Activated T-cell treated with anti-CD3 and anti-CD28 coated beads, Interleukin-2, amount 50 U/mL, for 1 hour (primary cell): ENCODE measurements around the gene KRTAP15-1.

Experiments
- DNase-seq: peaks from one replicate; pipeline ENCODE4 v3.0.0-alpha.2; 2020

KRTAP15-1 gene

GRCh38 chr21:30439975-30440374, at the start of gene KRTAP15-1:
Gene KRTAP15-1, plus strand, starts transcription at chr21:30440275. Its CDS starts 53 bp downstream, at chr21:30440328.
- no peak for DNase-seq

- no peak for DNase-seq
Observed at GRCh38 chr21:30391492-30392025, 48.5 kb upstream of the KRTAP15-1 start.

- no peak for DNase-seq
Observed at GRCh38 chr21:30395731-30396130, 44.3 kb upstream of the KRTAP15-1 start, which contains the start of gene KRTAP13-1. Gene KRTAP13-1, plus strand, starts transcription at chr21:30396031. Its CDS starts 56 bp downstream, at chr21:30396087.

- no peak for DNase-seq
Observed at GRCh38 chr21:30408782-30409494, 31.1 kb upstream of the KRTAP15-1 start.

- DNase-seq: no peak
Observed at GRCh38 chr21:30415993-30416392, 24.1 kb upstream of the KRTAP15-1 start.

- DNase-seq: no peak
Observed at GRCh38 chr21:30425826-30426225, 14.2 kb upstream of the KRTAP15-1 start, which contains the start of gene KRTAP13-3. Gene KRTAP13-3, minus strand, starts transcription at chr21:30425926. Its CDS starts 14 bp downstream, at chr21:30425912.

GRCh38 chr21:30426731-30427130, 13.3 kb upstream of the KRTAP15-1 start:
- DNase-seq: no peak

GRCh38 chr21:30430170-30430655, 9.9 kb upstream of the KRTAP15-1 start, which contains the start of gene KRTAP13-4:
Gene KRTAP13-4, plus strand, starts transcription at chr21:30430220. Its CDS starts 56 bp downstream, at chr21:30430276.
- DNase-seq: no peak

- DNase-seq: no peak
Observed at GRCh38 chr21:30434033-30434631, 5.9 kb upstream of the KRTAP15-1 start.

GRCh38 chr21:30437010-30437565, 3.0 kb upstream of the KRTAP15-1 start:
- no peak for DNase-seq

- DNase-seq: no peak
Observed at GRCh38 chr21:30443226-30443625, 3.2 kb downstream of the KRTAP15-1 start.

- no peak for DNase-seq
Observed at GRCh38 chr21:30444204-30444603, 4.1 kb downstream of the KRTAP15-1 start.

GRCh38 chr21:30447056-30447455, 7.0 kb downstream of the KRTAP15-1 start:
- DNase-seq: no peak

- DNase-seq: no peak
Observed at GRCh38 chr21:30448514-30448913, 8.4 kb downstream of the KRTAP15-1 start.

GRCh38 chr21:30463713-30464112, 23.6 kb downstream of the KRTAP15-1 start:
- DNase-seq: no peak

GRCh38 chr21:30468900-30469714, 29.0 kb downstream of the KRTAP15-1 start:
- no peak for DNase-seq

- DNase-seq: no peak
Observed at GRCh38 chr21:30478004-30478403, 37.9 kb downstream of the KRTAP15-1 start.

GRCh38 chr21:30479259-30479658, 39.2 kb downstream of the KRTAP15-1 start:
- no peak for DNase-seq

GRCh38 chr21:30480145-30480544, 40.1 kb downstream of the KRTAP15-1 start, which contains the start of gene KRTAP19-1:
Gene KRTAP19-1, minus strand, starts transcription at chr21:30480367. Its CDS starts 50 bp downstream, at chr21:30480317.
- no peak for DNase-seq

GRCh38 chr21:30482130-30482529, 42.1 kb downstream of the KRTAP15-1 start:
- no peak for DNase-seq

GRCh38 chr21:30486180-30486579, 46.1 kb downstream of the KRTAP15-1 start:
- no peak for DNase-seq

GRCh38 chr21:30487336-30487735, 47.3 kb downstream of the KRTAP15-1 start, which contains the start of gene KRTAP19-2:
Gene KRTAP19-2, minus strand, starts transcription at chr21:30487436. Its CDS starts 88 bp downstream, at chr21:30487348.
- no peak for DNase-seq
